Measurements from ENCODE around the gene SLC44A2. TPM values are rescaled to one million over a fixed set of nuclear protein-coding genes. Genes with fewer than 3 reads are reported as not detected.
A peak's percentile ranks its signal among the peaks of the same experiment; 100 is the strongest.

The SLC44A2 gene
- total and polyA plus RNA-seq, 8 donors = 175 to 255 (median 188) TPM

- no peaks in the 10 kb centered on the region for H3K27me3 ChIP-seq
- DNase-seq (no peak), ATAC-seq (no peak)
- no peak overlapping the region for H3K27ac ChIP-seq
- no peak overlapping the region for H3K4me3 ChIP-seq
- H3K36me3 ChIP-seq = peaks cover 0 to 91% of the 10 kb centered on the region in 2 donors
- peaks cover 4 to 68% of the 10 kb centered on the region in 2 donors for H3K4me1 ChIP-seq
- intact Hi-C loops (cut with DNase I) = loop anchor here in 1 of 2 donors (10.0 kb wide), 1 partner anchor 56 kb away; the partner anchor contains the start of gene AP1M2
- TF ChIP-seq CTCF (IDR thresholded peaks at IDR 0.05) = no peak
- H3K9me3 ChIP-seq = no peaks in the 10 kb centered on the region
Observed at GRCh38 chr19:10640361-10640760, 15.0 kb downstream of the SLC44A2 start.

GRCh38 chr19:10641248-10641647 lies 15.9 kb downstream of the SLC44A2 start:
- Histone ChIP-seq H3K27me3 (no peaks in the 10 kb centered on the region), H3K4me3 (no peak overlapping the region), H3K4me1 (peaks cover 4 to 59% of the 10 kb centered on the region in 2 donors), H3K36me3 (peaks cover 0 to 82% of the 10 kb centered on the region in 2 donors), H3K9me3 (no peaks in the 10 kb centered on the region), H3K27ac (no peak overlapping the region)
- ATAC-seq (no peak), DNase-seq (no peak)
- TF ChIP-seq CTCF (IDR thresholded peaks at IDR 0.05) = no peak
- intact Hi-C loops (cut with DNase I) = loop anchor here in 1 of 2 donors (10.0 kb wide), 1 partner anchor 56 kb away; the partner anchor contains the start of gene AP1M2

GRCh38 chr19:10642473-10643171 lies 17.3 kb downstream of the SLC44A2 start:
- TF ChIP-seq CTCF (IDR thresholded peaks at IDR 0.05) = no peak
- H3K27ac ChIP-seq = peak overlapping the region in 1 of 2 donors; percentile 41
- H3K27me3 ChIP-seq = no peaks in the 10 kb centered on the region
- H3K4me3 ChIP-seq = no peak overlapping the region
- H3K36me3 ChIP-seq = peaks cover 0 to 68% of the 10 kb centered on the region in 2 donors
- peaks cover 4 to 52% of the 10 kb centered on the region in 2 donors for H3K4me1 ChIP-seq
- intact Hi-C loops (cut with DNase I) = loop anchor here in 1 of 2 donors (10.0 kb wide), 1 partner anchor 58 kb away; the partner anchor contains the start of gene AP1M2
- no peaks in the 10 kb centered on the region for H3K9me3 ChIP-seq
- DNase-seq = no peak
- ATAC-seq = no peak

GRCh38 chr19:10643172-10643967 lies 18.0 kb downstream of the SLC44A2 start:
- intact Hi-C loops (cut with DNase I) = loop anchor here in 1 of 2 donors (10.0 kb wide), 1 partner anchor 59 kb away; the partner anchor contains the start of gene AP1M2
- H3K27ac ChIP-seq = peak overlapping the region in 1 of 2 donors; percentile 41
- no peak for DNase-seq
- H3K27me3 ChIP-seq = no peaks in the 10 kb centered on the region
- peaks cover 4 to 44% of the 10 kb centered on the region in 2 donors for H3K4me1 ChIP-seq
- no peak for TF ChIP-seq CTCF (IDR thresholded peaks at IDR 0.05)
- no peaks in the 10 kb centered on the region for H3K9me3 ChIP-seq
- peaks cover 0 to 61% of the 10 kb centered on the region in 2 donors for H3K36me3 ChIP-seq
- H3K4me3 ChIP-seq = no peak overlapping the region
- ATAC-seq = no peak

- intact Hi-C loops (cut with DNase I) = loop anchor here (2.0 to 10.0 kb wide), 2 partner anchors 59 to 61 kb away; partner anchors contain the start of gene AP1M2 (in 1 of the 2)
- Histone ChIP-seq H3K36me3 (peaks cover 0 to 55% of the 10 kb centered on the region in 2 donors), H3K4me1 (peaks cover 4 to 39% of the 10 kb centered on the region in 2 donors), H3K27me3 (no peaks in the 10 kb centered on the region), H3K9me3 (no peaks in the 10 kb centered on the region), H3K27ac (peak overlapping the region; percentile 3 to 41), H3K4me3 (no peak overlapping the region)
- DNase-seq = no peak
- ATAC-seq = peak; percentile 5
- no peak for TF ChIP-seq CTCF (IDR thresholded peaks at IDR 0.05)
Observed at GRCh38 chr19:10643968-10644259, 18.6 kb downstream of the SLC44A2 start.

Data from left lung (tissue), 10 donors.